Effector memory CD8-positive, alpha-beta T cell (primary cell): ENCODE data around the gene JADE2.
"Not testable (repeated sequence)": the region's sequence is repeated elsewhere in the genome, so short reads cannot be mapped to it uniquely, and the experiment has no call there.

Experiments
- ATAC-seq: fragments of 150-1000 bp; cut with Tn5 transposase; replicated peaks from 2 replicates; pipeline ENCODE4 v1.10.0; 2021; ENCODE audit warnings: mild to moderate bottlenecking, moderate library complexity
- DNase-seq, 3 experiments: peaks; one replicate each; pipeline ENCODE4 v3.0.0; 2021
- H3K27ac Mint-ChIP-seq, 2 donors: one replicate each; pipeline ENCODE4 v1.8.0; 2022; ENCODE audit warnings: mild to moderate bottlenecking in 2 of 2, mixed read lengths in 2 of 2, moderate library complexity in 2 of 2
- H3K27me3 Mint-ChIP-seq, 2 donors: one replicate each; pipeline ENCODE4 v1.8.0; 2022; ENCODE audit warnings: mixed read lengths in 2 of 2
- H3K36me3 Mint-ChIP-seq: one replicate; pipeline ENCODE4 v1.8.0; 2022; ENCODE audit warnings: mild to moderate bottlenecking, moderate library complexity, mixed read lengths; ENCODE audit not compliant: insufficient read depth
- H3K4me1 Mint-ChIP-seq, 2 donors: one replicate each; pipeline ENCODE4 v1.8.0; 2022; ENCODE audit warnings: low read depth in 2 of 2, mixed read lengths in 2 of 2
- H3K4me3 Mint-ChIP-seq, 2 donors: one replicate each; pipeline ENCODE4 v1.8.0; 2022; ENCODE audit warnings: mild to moderate bottlenecking in 2 of 2, mixed read lengths in 2 of 2, moderate library complexity in 2 of 2
- H3K9me3 Mint-ChIP-seq, 2 donors: one replicate each; pipeline ENCODE4 v1.8.0; 2022; ENCODE audit warnings: mixed read lengths in 2 of 2

The JADE2 gene

GRCh38 chr5:134545070-134545868 is 19.8 kb downstream of the JADE2 start:
- H3K4me3 Mint-ChIP-seq = no peak overlapping the region
- H3K4me1 Mint-ChIP-seq = peaks cover 39 to 49% of the 10 kb centered on the region in 2 donors
- peak overlapping the region; percentile 91 to 92 for H3K27ac Mint-ChIP-seq
- H3K9me3 Mint-ChIP-seq = no peaks in the 10 kb centered on the region
- ATAC-seq (no peak), DNase-seq (no peak)
- peaks cover 69% of the 10 kb centered on the region for H3K36me3 Mint-ChIP-seq
- H3K27me3 Mint-ChIP-seq = no peaks in the 10 kb centered on the region

GRCh38 chr5:134547066-134547465 is 21.6 kb downstream of the JADE2 start:
- no peak for DNase-seq
- H3K27me3 Mint-ChIP-seq = no peaks in the 10 kb centered on the region
- H3K9me3 Mint-ChIP-seq = no peaks in the 10 kb centered on the region
- no peak overlapping the region for H3K4me3 Mint-ChIP-seq
- peak overlapping the region in 1 of 2 donors; percentile 79 for H3K27ac Mint-ChIP-seq
- peaks cover 49 to 58% of the 10 kb centered on the region in 2 donors for H3K4me1 Mint-ChIP-seq
- ATAC-seq = no peak
- peaks cover 67% of the 10 kb centered on the region for H3K36me3 Mint-ChIP-seq

- Mint-ChIP-seq H3K4me3 (no peak overlapping the region), H3K9me3 (no peaks in the 10 kb centered on the region), H3K4me1 (peaks cover 49 to 58% of the 10 kb centered on the region in 2 donors), H3K27ac (peak overlapping the region; percentile 54 to 79), H3K36me3 (peaks cover 70% of the 10 kb centered on the region), H3K27me3 (no peaks in the 10 kb centered on the region)
- DNase-seq = no peak
- no peak for ATAC-seq
Measured at GRCh38 chr5:134547579-134547978, 22.1 kb downstream of the JADE2 start.

GRCh38 chr5:134547999-134548658 is 22.7 kb downstream of the JADE2 start:
- no peaks in the 10 kb centered on the region for H3K9me3 Mint-ChIP-seq
- peaks cover 70% of the 10 kb centered on the region for H3K36me3 Mint-ChIP-seq
- no peak for DNase-seq
- H3K4me1 Mint-ChIP-seq = peaks cover 51 to 58% of the 10 kb centered on the region in 2 donors
- no peak for ATAC-seq
- H3K27ac Mint-ChIP-seq = peak overlapping the region; percentile 54 to 79
- H3K4me3 Mint-ChIP-seq = no peak overlapping the region
- H3K27me3 Mint-ChIP-seq = no peaks in the 10 kb centered on the region

DNA sequence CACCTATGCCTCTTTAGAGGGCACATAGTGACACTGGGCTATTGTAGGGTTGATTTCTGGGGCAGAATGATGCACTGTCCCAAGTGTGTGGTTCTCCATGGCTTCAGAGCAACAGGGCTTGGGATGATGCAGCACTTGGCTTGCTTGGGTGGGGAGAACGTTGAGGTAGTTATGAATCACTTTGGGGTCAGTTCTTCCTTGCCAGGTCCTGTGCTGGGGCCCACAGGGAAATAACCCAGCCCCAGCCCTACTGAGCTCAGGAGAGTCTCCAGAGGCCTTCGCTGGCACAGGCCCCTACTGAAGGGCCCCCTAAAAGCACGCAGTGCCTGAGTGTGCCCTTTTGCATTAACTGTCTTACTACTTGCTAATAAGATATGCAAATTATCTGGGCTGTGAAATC is 24.2 kb downstream of the JADE2 start:
- no peak for DNase-seq
- ATAC-seq = no peak

GRCh38 chr5:134550271-134551214 is 25.1 kb downstream of the JADE2 start:
- DNase-seq (no peak), ATAC-seq (no peak)
- Mint-ChIP-seq H3K4me3 (no peak overlapping the region), H3K36me3 (peaks cover 69% of the 10 kb centered on the region), H3K27me3 (no peaks in the 10 kb centered on the region), H3K9me3 (no peaks in the 10 kb centered on the region), H3K27ac (peak overlapping the region; percentile 68 to 87), H3K4me1 (peaks cover 55 to 59% of the 10 kb centered on the region in 2 donors)

More for the DNA sequence above, 24.2 kb downstream of the JADE2 start:
- H3K27ac Mint-ChIP-seq = peak overlapping the region; percentile 54 to 71
- H3K4me1 Mint-ChIP-seq = peaks cover 52 to 54% of the 10 kb centered on the region in 2 donors
- no peaks in the 10 kb centered on the region for H3K9me3 Mint-ChIP-seq
- no peak overlapping the region for H3K4me3 Mint-ChIP-seq
- peaks cover 69% of the 10 kb centered on the region for H3K36me3 Mint-ChIP-seq
- H3K27me3 Mint-ChIP-seq = no peaks in the 10 kb centered on the region

DNA sequence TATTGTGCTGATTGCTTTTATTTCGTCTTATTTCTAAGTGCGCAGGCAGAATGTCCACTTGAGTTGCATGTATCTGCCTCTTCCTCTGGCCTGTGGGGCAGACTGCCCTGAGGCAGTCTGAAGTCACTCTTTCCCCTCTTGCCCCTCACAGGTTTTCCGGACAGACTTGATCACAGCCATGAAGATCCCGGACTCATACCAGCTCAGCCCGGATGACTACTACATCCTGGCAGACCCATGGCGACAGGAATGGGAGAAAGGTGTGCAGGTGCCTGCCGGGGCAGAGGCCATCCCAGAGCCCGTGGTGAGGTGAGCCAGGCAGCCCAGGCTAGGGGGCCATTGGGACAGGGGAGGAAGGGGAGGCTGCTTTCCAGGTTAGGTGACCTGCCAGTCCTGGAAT is 26.4 kb downstream of the JADE2 start:
- Mint-ChIP-seq H3K4me3 (no peak overlapping the region), H3K27ac (peak overlapping the region; percentile 62 to 80), H3K36me3 (peaks cover 66% of the 10 kb centered on the region), H3K27me3 (no peaks in the 10 kb centered on the region), H3K9me3 (no peaks in the 10 kb centered on the region), H3K4me1 (peaks cover 65 to 67% of the 10 kb centered on the region in 2 donors)
- DNase-seq (no peak), ATAC-seq (no peak)

- Mint-ChIP-seq H3K4me1 (peaks cover 64 to 65% of the 10 kb centered on the region in 2 donors), H3K4me3 (no peak overlapping the region), H3K36me3 (peaks cover 67% of the 10 kb centered on the region), H3K27me3 (no peaks in the 10 kb centered on the region), H3K9me3 (no peaks in the 10 kb centered on the region), H3K27ac (peak overlapping the region in 1 of 2 donors; percentile 80)
- no peak for ATAC-seq
- no peak for DNase-seq
Measured at GRCh38 chr5:134552301-134552700, 26.8 kb downstream of the JADE2 start.

DNA sequence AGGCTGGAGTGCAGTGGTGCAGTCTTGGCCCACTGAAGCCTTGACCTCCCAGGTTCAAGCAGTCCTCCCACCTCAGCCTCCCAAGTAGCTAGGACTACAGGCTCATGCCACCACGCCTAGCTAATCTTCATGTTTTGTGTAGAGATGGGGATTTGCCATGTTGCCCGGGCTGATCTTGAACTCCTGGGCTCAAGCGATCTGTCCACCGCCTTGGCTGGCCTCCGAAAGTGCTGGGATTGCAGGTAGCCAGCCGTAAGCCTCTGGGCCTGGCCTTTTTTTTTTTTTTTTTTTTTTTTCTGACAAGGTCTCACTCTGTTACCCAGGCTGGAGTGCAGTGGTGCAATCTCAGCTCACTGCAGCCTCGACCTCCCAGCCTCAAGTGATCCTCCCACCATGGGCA is 27.2 kb downstream of the JADE2 start:
- not testable (repeated sequence) for H3K4me3 Mint-ChIP-seq, ATAC-seq, H3K27me3 Mint-ChIP-seq, H3K9me3 Mint-ChIP-seq, DNase-seq
- peaks cover 66% of the 10 kb centered on the region for H3K36me3 Mint-ChIP-seq
- peaks cover 63 to 64% of the 10 kb centered on the region in 2 donors for H3K4me1 Mint-ChIP-seq
- peak overlapping the region in 1 of 2 donors; percentile 78 for H3K27ac Mint-ChIP-seq

DNA sequence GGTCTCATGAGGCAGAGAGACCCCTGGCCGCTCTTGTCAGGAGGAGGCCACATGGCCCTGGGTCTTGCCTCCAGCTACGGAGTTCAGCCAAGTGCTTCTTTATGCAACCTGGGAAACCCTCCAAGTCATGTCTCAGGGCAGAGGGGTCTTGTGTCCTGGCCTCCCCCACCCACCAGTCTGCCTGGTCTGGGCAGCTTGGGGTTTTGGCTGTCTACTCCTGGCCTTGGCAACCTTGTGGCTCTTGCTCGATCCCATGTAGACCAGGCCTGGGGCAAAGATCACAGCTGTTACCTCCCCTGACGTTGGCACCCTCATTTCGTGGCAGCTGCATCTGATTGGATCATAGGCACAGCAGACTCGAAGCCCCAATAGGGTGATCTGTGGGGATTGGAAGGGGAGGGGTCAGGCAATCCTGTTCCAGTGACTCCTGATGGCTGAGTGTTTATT is 28.4 kb downstream of the JADE2 start:
- H3K4me1 Mint-ChIP-seq = peaks cover 55 to 60% of the 10 kb centered on the region in 2 donors
- H3K27me3 Mint-ChIP-seq = no peaks in the 10 kb centered on the region
- peak overlapping the region; percentile 78 to 87 for H3K27ac Mint-ChIP-seq
- no peak for DNase-seq
- H3K36me3 Mint-ChIP-seq = peaks cover 67% of the 10 kb centered on the region
- ATAC-seq = no peak
- H3K9me3 Mint-ChIP-seq = no peaks in the 10 kb centered on the region
- peak overlapping the region in 1 of 2 donors; percentile 24 for H3K4me3 Mint-ChIP-seq

DNA sequence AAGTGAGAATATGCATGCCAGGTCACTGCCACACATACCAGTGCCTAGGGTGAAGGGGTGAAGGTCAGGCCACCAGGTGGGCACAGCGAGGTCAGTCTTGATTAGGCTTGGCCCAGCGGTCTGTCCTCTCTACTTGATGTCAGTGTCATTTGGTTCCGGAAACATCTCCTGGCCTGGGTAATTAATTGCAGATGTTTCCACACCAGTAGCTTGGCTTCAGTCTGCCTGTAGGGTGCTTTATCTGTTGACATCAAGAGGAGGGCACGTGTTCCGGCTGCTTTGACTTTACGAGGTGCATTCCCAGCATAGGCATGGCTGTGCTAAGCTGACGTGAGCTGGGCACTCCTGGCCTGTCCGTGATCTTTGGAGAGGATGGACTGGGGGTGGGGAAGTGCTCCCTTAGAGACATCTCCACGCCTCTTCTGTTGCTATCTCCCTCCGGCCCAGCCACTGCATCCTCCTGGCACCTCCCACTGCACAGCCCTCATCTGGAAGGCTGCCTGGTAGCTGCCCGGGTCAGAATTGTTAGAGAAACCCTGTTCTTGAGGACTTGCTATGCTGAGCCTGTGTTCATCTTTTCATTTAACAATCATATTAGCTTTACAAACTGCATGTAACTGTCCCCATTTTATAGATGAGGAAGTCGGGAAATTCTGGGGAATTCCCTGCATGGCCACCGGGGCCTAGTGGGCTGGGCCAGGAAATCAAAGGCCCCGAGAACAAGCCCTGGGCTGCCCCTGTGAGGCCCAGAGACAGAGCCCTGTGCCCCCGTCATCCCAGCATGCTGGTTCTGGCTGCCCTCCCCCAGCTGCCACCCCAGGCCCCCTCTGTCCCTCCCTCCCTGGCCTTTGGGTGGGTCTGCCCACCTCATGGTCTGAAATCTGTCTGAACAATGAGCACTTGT is 29.1 kb downstream of the JADE2 start:
- Mint-ChIP-seq H3K36me3 (peaks cover 67% of the 10 kb centered on the region), H3K9me3 (no peaks in the 10 kb centered on the region), H3K4me3 (peak overlapping the region; percentile 24 to 67), H3K4me1 (peaks cover 49 to 52% of the 10 kb centered on the region in 2 donors), H3K27me3 (no peaks in the 10 kb centered on the region), H3K27ac (peak overlapping the region; percentile 78 to 87)
- DNase-seq (peak; percentile 18 to 28 (median 20)), ATAC-seq (peak; percentile 40)

DNA sequence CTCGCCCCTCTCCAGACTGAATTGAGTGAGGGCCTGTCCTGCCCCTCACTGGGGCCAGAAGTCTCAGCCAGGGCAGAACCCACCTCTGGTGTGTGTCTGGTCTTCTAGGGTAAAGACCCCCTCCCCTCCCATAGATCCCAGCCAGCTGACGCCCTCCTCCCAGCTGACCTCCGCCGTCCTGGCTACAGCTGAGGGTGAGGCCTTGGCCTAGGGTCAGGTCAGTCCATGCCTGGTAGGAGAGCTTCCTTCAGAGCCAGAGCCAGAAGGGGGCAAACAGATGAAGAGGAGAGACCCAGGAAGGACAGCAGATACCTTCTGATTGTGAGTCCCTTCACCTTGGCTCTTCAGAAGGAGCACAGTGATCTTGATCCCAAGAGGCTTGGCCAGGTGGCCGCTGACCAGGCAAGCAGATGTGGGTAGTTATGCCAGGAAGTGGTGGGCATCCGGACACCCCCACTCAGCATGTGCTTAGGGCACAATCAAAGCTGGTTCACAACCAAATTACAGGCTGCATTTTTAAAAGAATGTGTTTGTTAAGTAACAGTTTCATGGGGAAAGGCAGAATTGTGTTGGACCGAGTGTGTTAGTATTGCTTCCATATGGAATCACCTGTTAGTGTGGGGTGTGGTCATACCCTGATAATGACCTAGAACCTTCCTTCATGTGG is 29.9 kb downstream of the JADE2 start:
- H3K36me3 Mint-ChIP-seq = peaks cover 69% of the 10 kb centered on the region
- ATAC-seq (no peak), DNase-seq (no peak)
- H3K4me1 Mint-ChIP-seq = peaks cover 46 to 49% of the 10 kb centered on the region in 2 donors
- peak overlapping the region; percentile 38 to 67 for H3K4me3 Mint-ChIP-seq
- H3K9me3 Mint-ChIP-seq = no peaks in the 10 kb centered on the region
- H3K27me3 Mint-ChIP-seq = no peaks in the 10 kb centered on the region
- peak overlapping the region; percentile 78 to 87 for H3K27ac Mint-ChIP-seq
